ENCODE results near the gene SRPRB. TPM values are rescaled to one million over a fixed set of nuclear protein-coding genes. Genes with fewer than 3 reads are reported as not detected.

Gene SRPRB, protein sequence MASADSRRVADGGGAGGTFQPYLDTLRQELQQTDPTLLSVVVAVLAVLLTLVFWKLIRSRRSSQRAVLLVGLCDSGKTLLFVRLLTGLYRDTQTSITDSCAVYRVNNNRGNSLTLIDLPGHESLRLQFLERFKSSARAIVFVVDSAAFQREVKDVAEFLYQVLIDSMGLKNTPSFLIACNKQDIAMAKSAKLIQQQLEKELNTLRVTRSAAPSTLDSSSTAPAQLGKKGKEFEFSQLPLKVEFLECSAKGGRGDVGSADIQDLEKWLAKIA
- 27.8 TPM for total RNA-seq

GRCh38 chr3:133805702-133806475 is at the start of gene SRPRB:
Gene SRPRB, plus strand, starts transcription at chr3:133805815. Its CDS starts 34 bp downstream, at chr3:133805849.
- DNase-seq (ENCODE audit: low spot score) = peak; percentile 96
- peak; percentile 100 for ATAC-seq
- intact Hi-C loops (cut with DNase I) = no loop called here

DNA sequence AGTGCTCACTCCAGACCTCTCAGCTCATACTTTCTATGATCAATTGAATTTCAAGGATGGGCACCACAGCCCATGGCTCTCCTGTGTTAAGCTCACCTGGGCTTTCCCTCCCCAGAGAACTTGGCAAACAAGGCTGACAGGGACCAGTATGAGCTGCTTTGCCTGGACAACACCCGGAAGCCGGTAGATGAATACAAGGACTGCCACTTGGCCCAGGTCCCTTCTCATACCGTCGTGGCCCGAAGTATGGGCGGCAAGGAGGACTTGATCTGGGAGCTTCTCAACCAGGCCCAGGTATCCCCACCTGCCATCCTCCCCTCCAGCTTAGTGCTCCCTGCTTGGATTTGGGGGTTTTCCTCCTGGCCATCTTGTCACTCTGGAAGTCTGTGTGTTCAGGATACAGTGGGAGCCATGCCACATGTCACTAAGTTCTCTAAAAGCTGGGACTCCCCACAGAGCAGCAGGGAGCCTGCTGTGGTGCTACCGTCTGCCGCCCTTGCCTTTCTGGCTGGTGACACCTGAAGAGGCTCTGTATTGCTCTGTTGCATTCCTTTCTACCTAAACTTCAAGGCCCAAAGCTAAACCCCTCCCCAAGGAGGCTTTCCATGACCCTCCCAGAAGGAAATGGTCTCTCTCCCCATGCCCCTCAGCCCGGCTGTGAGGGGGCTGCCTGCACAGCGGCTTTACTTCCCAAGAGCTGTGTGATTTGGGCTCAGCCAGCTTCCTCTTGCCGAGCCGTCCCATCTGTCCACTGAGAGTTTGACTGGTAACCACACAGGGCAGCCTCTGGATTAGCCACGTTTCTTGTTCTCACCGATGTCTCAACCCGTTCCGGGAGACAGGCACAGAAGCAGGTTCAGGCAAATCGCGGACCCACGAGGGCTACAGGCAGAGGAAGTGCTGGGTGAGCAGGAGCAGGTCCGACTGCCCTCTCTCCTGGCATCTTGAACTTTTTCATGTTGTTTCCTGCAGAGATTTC is 48.6 kb upstream of the SRPRB start:
- ATAC-seq (no peak), DNase-seq (ENCODE audit: low spot score) (no peak)
- intact Hi-C loops (cut with DNase I) = no loop called here

GRCh38 chr3:133757701-133758567 is 47.7 kb upstream of the SRPRB start:
- intact Hi-C loops (cut with DNase I) = no loop called here
- ATAC-seq (no peak), DNase-seq (ENCODE audit: low spot score) (no peak)

DNA sequence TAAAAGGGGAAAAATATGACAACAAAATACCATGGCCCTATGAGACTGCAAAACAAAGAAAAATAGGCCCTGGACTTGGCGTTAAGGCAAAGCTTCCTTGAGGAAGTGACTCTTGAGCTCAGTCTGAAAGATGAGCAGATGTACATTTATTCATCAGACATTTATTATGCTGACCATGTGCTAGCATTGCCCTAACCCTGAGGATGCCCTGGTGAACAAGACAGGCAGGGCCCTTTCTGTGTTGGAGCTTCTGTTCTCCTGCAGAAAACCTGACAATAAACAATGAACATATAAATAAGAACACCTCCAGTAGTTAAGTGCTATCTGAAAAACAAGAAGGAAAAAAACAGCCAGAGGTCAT is 47.1 kb upstream of the SRPRB start:
- intact Hi-C loops (cut with DNase I) = no loop called here
- ATAC-seq (no peak), DNase-seq (ENCODE audit: low spot score) (no peak)

DNA sequence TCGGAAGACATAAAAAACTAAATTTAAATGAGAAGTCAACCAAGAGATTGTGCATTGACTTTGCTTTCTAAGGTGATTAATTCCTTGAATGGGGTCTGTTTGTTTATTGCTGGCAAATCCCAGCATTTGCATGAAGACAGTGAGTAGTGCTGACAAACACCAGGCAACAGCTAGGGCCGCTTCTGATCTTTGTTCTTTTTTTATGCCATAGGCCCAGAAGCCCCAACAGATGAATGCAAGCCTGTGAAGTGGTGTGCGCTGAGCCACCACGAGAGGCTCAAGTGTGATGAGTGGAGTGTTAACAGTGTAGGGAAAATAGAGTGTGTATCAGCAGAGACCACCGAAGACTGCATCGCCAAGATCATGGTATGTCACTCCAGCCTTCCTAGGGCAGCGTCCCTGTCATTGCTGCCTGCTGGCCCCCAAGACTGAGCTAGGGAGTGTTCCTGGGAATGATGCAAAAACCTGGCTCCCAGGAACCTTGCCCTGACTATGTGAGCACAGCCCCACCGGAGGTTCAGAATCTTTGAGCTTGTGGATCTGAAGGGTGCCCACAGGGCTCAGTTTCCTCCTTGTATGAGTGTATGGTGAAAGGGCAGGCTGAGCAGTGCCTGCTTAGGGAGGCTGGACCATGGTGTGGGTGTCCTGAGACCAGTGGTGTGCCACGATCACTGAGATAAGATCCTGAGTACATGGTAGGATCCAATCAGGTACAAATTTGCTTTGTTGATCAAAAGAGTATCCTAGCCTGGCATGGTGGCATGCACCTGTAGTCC is 46.5 kb upstream of the SRPRB start:
- intact Hi-C loops (cut with DNase I) = no loop called here
- ATAC-seq = no peak
- no peak for DNase-seq (ENCODE audit: low spot score)

DNA sequence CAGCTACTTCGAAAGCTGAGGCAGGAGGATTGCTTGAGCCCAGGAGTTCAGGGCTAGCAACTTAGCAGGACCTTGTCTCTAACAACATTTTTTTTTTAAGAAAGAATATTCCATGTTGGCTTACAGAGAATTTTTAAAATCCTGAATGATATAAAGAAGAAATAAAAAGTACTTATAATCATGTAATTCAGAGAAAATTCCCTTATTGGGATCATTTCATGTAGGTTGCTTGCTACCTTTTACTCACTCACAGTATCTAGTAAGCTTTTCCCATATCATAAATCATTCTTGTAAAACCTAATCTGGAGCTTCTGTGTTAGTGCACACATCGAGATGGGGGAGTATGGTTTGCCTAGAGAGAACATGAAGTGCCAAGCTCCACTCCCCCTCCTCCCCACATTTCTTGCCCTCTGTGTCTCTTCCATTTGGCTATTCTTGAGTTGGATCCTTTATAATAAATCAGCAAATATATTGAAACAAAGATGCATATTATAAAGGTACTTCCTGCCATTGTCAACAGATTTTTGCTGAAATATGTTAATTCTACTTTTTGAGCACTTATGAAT is 45.8 kb upstream of the SRPRB start:
- intact Hi-C loops (cut with DNase I) = no loop called here
- DNase-seq (ENCODE audit: low spot score) (no peak), ATAC-seq (no peak)

DNA sequence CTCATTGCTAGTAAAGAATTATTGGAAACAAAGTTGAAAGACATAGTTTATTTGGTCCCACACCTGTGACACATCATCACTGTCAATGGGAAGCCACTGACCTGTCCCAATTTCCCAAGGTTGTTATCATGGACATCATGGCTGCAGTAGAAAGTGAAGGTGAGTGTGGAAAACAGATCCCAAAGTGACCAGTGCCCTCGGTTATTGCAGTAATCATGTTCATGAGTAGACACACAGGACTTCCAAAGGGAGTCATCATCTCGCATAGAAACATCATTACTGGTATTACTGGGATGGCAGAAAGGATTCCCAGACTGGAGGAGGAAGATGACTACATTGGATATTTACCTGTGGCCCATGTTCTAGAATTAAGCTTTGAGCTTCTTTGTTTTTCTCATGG is 44.7 kb upstream of the SRPRB start:
- no peak for DNase-seq (ENCODE audit: low spot score)
- intact Hi-C loops (cut with DNase I) = no loop called here
- no peak for ATAC-seq

DNA sequence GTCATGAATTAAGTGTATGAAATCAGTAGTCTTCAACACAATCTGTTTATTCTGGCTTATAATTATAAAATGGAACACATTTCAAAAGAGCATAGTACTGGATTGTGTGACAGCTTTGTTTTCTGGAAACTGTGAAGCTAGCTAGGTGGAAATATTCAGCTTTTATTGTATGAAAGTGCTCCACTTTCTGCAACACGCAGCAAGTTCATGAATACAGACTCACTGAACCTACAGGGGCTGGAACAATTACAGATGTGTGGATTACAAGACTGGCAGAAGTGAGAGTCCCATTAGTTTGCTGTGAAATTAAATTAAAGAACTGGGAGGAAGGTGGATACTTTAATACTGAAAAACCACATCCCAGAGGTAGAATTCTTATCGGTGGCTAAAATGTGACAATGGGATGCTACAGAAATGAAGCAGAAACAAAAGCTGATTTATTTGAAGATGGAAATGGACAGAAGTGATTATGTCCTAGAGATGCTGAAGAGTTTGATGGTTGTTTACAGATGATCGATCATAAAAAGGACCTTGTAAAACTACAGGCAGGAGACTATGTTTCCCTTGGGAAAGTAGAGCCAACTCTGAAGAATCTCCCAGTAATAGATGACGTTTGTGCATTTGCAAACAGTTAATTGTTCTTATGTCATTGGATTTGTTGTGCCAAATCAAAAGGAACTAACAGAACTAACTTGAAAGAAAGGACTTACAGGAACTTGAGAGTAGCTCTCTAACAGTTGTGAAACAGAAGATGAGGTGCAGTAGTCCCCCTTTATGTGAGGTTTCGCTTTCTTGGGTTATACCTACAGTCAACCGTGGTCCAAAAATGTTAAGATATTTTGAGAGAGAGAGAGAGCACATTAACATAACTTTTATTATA is 43.8 kb upstream of the SRPRB start:
- DNase-seq (ENCODE audit: low spot score) (no peak), ATAC-seq (no peak)
- intact Hi-C loops (cut with DNase I) = no loop called here

DNA sequence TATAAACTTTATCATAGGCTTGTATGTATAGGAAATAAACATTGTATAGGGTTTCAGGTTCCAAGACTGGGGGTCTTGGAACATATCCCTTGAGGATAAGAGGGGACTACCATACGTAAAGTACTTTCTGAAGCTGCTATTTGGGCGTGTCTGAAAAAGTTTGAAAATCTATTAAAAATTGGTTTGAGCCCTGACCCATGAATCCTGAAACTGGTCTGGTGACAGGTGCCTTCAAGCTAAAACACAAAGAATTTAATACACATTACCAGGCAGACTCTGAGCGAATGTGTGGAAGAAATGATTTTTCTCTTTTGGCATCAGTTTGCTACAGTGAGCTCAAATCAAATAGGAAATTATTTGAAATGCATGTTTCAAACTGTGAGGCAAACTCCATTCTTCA is 43.1 kb upstream of the SRPRB start:
- intact Hi-C loops (cut with DNase I) = no loop called here
- ATAC-seq (no peak), DNase-seq (ENCODE audit: low spot score) (no peak)

- no peak for DNase-seq (ENCODE audit: low spot score)
- intact Hi-C loops (cut with DNase I) = no loop called here
- peak; percentile 60 for ATAC-seq
These were observed 41.6 kb upstream of the SRPRB start for GRCh38 chr3:133763797-133764683.

- ATAC-seq (no peak), DNase-seq (ENCODE audit: low spot score) (no peak)
- intact Hi-C loops (cut with DNase I) = no loop called here
These were observed 40.4 kb upstream of the SRPRB start for GRCh38 chr3:133765256-133765655.

- DNase-seq (ENCODE audit: low spot score) (no peak), ATAC-seq (no peak)
- intact Hi-C loops (cut with DNase I) = no loop called here
These were observed 38.0 kb upstream of the SRPRB start for GRCh38 chr3:133767607-133768006.

DNA sequence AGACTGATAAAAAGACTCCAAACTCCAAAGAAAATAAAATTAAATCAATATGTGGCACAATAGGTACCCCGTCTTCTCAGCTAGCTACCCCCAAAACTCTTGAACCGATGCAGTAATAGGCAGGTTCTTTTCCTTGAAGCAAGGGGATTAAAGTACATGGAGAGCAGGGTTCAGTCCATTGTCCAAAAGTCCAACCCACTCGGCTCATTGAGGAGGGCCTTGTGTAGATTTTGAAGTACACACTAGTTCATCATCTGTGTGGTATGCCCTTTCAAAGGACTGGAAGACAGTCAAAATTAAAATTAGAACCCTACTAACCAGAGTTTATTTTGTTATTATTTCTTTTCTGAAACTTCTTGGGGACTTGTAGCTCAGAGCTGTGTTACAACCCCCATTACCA is 36.1 kb upstream of the SRPRB start:
- DNase-seq (ENCODE audit: low spot score) (no peak), ATAC-seq (no peak)
- intact Hi-C loops (cut with DNase I) = no loop called here

DNA sequence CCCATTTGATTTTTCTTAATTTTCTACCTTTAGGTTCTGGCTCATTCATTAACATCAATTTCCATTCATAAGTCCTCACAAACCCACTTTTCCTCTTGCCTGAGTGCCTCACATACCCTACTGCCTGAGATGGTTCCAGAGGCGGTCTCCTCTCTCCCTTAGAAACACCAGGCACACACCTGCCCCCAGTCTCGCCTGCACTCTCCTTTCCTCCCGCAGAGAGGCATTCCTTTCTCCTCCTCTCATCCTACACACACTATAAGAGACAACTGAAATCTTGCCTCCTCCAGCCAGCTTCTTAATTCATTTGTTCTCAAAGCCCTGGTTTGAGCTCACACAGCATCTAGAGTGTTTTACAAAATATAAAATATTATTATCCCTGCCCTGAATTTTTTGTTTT is 31.9 kb upstream of the SRPRB start:
- ATAC-seq = no peak
- intact Hi-C loops (cut with DNase I) = no loop called here
- no peak for DNase-seq (ENCODE audit: low spot score)

- no peak for DNase-seq (ENCODE audit: low spot score)
- ATAC-seq = no peak
- intact Hi-C loops (cut with DNase I) = no loop called here
These were observed 30.3 kb upstream of the SRPRB start for GRCh38 chr3:133775309-133775708.

DNA sequence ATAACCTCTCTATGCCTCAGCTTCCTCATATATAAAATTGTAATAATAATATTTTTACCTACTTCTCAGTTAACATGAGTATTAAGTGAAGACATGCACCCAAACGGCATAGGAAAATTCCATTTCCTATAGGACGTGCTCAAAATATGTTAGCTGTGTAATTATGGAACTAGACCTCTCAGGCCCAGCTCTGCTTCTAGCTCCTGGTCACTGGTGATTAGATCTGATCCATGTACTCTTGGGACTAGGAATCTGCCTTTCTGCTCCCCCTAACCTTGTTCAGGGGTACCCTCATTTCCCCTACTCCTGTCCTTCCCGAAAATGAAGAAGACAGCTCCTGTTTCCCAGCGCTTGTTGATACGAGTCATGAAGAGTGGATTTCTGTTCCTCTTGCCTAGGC is 29.8 kb upstream of the SRPRB start:
- intact Hi-C loops (cut with DNase I) = no loop called here
- ATAC-seq (no peak), DNase-seq (ENCODE audit: low spot score) (no peak)

Measured in sciatic nerve (tissue), 2 donors.